ENCODE results near the gene STON2.

STON2 gene

DNA sequence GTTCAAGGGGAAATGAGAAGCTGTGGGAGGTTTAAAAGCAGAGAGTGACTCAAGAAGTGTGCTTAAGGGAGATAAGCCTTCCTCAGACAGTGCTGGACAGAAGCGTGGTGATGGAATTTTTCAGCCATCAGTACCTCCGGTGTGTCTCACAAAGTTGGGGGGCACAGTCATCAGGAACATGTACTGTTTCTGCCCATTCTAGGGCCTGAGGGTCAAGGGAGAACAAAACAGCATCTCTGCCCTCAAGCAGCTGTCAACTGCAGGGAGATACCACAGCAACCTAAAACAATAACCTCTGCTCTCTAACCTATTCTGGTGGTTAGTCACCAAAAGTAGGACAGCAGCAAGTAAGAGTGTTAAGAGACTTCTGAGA, 2.0 kb upstream of the STON2 start:
- no peak overlapping the region for H3K14ac ChIP-seq (ENCODE audit: low read length)
- no peak overlapping the region for H3K4ac ChIP-seq (ENCODE audit: low read length)
- peaks cover 0 to 8% of the 10 kb centered on the region in 2 donors for H3K9me3 ChIP-seq (replicated peaks in 1 of 2; ENCODE audit: control insufficient read depth in 2 of 2, insufficient read depth in 1 of 2, low read depth in 1 of 2, low read length in 2 of 2)
- DNase-seq (ENCODE audit: low spot score), result no peak
- H3K4me1 ChIP-seq (ENCODE audit: control insufficient read depth in 2 of 2, insufficient read depth in 1 of 2, low read depth in 1 of 2, low read length in 2 of 2), result peaks cover 2 to 16% of the 10 kb centered on the region in 2 donors
- no peak overlapping the region for H3K4me3 ChIP-seq (ENCODE audit: low read length in 2 of 2)
- no peak overlapping the region for H2BK120ac ChIP-seq (ENCODE audit: low read depth, low read length)
- no peak overlapping the region for H3K23ac ChIP-seq (ENCODE audit: low read depth, low read length, poor library complexity)
- no peak overlapping the region for H2AFZ ChIP-seq (ENCODE audit: low read length)
- no peaks in the 10 kb centered on the region for H3K27me3 ChIP-seq (ENCODE audit: control insufficient read depth in 3 of 3, insufficient read depth in 3 of 3, low read depth in 1 of 3, low read length in 3 of 3)
- H2BK5ac ChIP-seq (ENCODE audit: low read length), result no peak overlapping the region
- H3K4me2 ChIP-seq (ENCODE audit: insufficient read depth, low read length, poor library complexity, severe bottlenecking), result no peak overlapping the region
- peaks cover 2% of the 10 kb centered on the region for H3K79me1 ChIP-seq (ENCODE audit: low read depth, low read length)
- no peak overlapping the region for H2AK5ac ChIP-seq (ENCODE audit: low read depth, low read length)
- H3K27ac ChIP-seq (replicated peaks; ENCODE audit: low read length), result no peak overlapping the region
- H3K9ac ChIP-seq (ENCODE audit: low read depth, low read length, poor library complexity), result no peak overlapping the region
- peaks cover 5 to 22% of the 10 kb centered on the region in 2 donors for H3K36me3 ChIP-seq (replicated peaks in 1 of 2; ENCODE audit: control insufficient read depth in 2 of 2, insufficient read depth in 2 of 2, low read length in 2 of 2)
- no peak overlapping the region for H4K91ac ChIP-seq (ENCODE audit: low read depth, low read length, poor library complexity)
- H3K18ac ChIP-seq (ENCODE audit: low read length), result no peak overlapping the region
- no peak overlapping the region for H2BK12ac ChIP-seq (ENCODE audit: low read length)
- no peak overlapping the region for H2BK15ac ChIP-seq (ENCODE audit: low read length)
- WGBS, 2 donors (ENCODE audit: extremely low coverage in 2 of 2, insufficient read length in 2 of 2, insufficient replicate concordance in 1 of 2), result no CpG with 5 or more reads among the region's 2 CpGs
- H4K8ac ChIP-seq (ENCODE audit: low read depth, low read length), result no peak overlapping the region

- Histone ChIP-seq H2BK12ac (ENCODE audit: low read length) (no peak overlapping the region), H3K18ac (ENCODE audit: low read length) (no peak overlapping the region), H2AFZ (ENCODE audit: low read length) (no peak overlapping the region), H3K4ac (ENCODE audit: low read length) (no peak overlapping the region), H3K23ac (ENCODE audit: low read depth, low read length, poor library complexity) (no peak overlapping the region), H3K14ac (ENCODE audit: low read length) (no peak overlapping the region), H3K9ac (ENCODE audit: low read depth, low read length, poor library complexity) (no peak overlapping the region), H3K27me3 (ENCODE audit: control insufficient read depth in 3 of 3, insufficient read depth in 3 of 3, low read depth in 1 of 3, low read length in 3 of 3) (no peaks in the 10 kb centered on the region), H3K4me2 (ENCODE audit: insufficient read depth, low read length, poor library complexity, severe bottlenecking) (no peak overlapping the region), H3K4me1 (ENCODE audit: control insufficient read depth in 2 of 2, insufficient read depth in 1 of 2, low read depth in 1 of 2, low read length in 2 of 2) (peaks cover 2 to 16% of the 10 kb centered on the region in 2 donors), H2BK5ac (ENCODE audit: low read length) (no peak overlapping the region), H3K27ac (replicated peaks; ENCODE audit: low read length) (no peak overlapping the region), H4K8ac (ENCODE audit: low read depth, low read length) (no peak overlapping the region), H3K4me3 (ENCODE audit: low read length in 2 of 2) (no peak overlapping the region), H4K91ac (ENCODE audit: low read depth, low read length, poor library complexity) (no peak overlapping the region), H3K9me3 (replicated peaks in 1 of 2; ENCODE audit: control insufficient read depth in 2 of 2, insufficient read depth in 1 of 2, low read depth in 1 of 2, low read length in 2 of 2) (peaks cover 0 to 6% of the 10 kb centered on the region in 2 donors), H2BK120ac (ENCODE audit: low read depth, low read length) (no peak overlapping the region), H2BK15ac (ENCODE audit: low read length) (no peak overlapping the region), H3K79me1 (ENCODE audit: low read depth, low read length) (peaks cover 2% of the 10 kb centered on the region), H2AK5ac (ENCODE audit: low read depth, low read length) (no peak overlapping the region), H3K36me3 (replicated peaks in 1 of 2; ENCODE audit: control insufficient read depth in 2 of 2, insufficient read depth in 2 of 2, low read length in 2 of 2) (peaks cover 5 to 19% of the 10 kb centered on the region in 2 donors)
- no peak for DNase-seq (ENCODE audit: low spot score)
- WGBS, 2 donors (ENCODE audit: extremely low coverage in 2 of 2, insufficient read length in 2 of 2, insufficient replicate concordance in 1 of 2), result no CpG with 5 or more reads among the region's 2 CpGs
Measured at GRCh38 chr14:81401420-81402122, 1.4 kb upstream of the STON2 start.

DNA sequence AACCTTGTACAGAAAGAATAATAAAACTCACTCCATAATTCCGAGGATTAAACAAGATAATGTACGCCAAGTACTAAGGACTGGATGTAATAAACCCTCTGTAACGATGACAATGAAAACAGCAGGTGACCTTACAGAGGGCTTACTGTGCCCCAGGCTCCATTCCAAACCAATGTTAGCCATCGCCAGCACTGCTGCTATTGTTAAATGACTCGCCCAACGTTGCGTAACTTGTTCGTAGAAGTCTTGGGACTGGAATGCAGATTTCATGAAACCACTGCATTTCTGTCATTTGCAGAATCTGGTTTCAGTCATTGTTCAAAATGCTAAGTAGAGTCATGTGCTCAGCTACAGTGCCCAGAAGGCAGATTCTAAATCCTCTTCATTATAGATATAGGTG, 728 bp upstream of the STON2 start:
- Histone ChIP-seq H3K27me3 (ENCODE audit: control insufficient read depth in 3 of 3, insufficient read depth in 3 of 3, low read depth in 1 of 3, low read length in 3 of 3) (no peaks in the 10 kb centered on the region), H3K4ac (ENCODE audit: low read length) (no peak overlapping the region), H3K9me3 (replicated peaks in 1 of 2; ENCODE audit: control insufficient read depth in 2 of 2, insufficient read depth in 1 of 2, low read depth in 1 of 2, low read length in 2 of 2) (peaks cover 0 to 5% of the 10 kb centered on the region in 2 donors), H4K91ac (ENCODE audit: low read depth, low read length, poor library complexity) (no peak overlapping the region), H3K4me1 (ENCODE audit: control insufficient read depth in 2 of 2, insufficient read depth in 1 of 2, low read depth in 1 of 2, low read length in 2 of 2) (peaks cover 2 to 16% of the 10 kb centered on the region in 2 donors), H3K27ac (replicated peaks; ENCODE audit: low read length) (no peak overlapping the region), H3K23ac (ENCODE audit: low read depth, low read length, poor library complexity) (no peak overlapping the region), H3K36me3 (replicated peaks in 1 of 2; ENCODE audit: control insufficient read depth in 2 of 2, insufficient read depth in 2 of 2, low read length in 2 of 2) (peaks cover 7 to 24% of the 10 kb centered on the region in 2 donors), H2BK120ac (ENCODE audit: low read depth, low read length) (no peak overlapping the region), H4K8ac (ENCODE audit: low read depth, low read length) (no peak overlapping the region), H2AFZ (ENCODE audit: low read length) (no peak overlapping the region), H3K4me3 (ENCODE audit: low read length in 2 of 2) (no peak overlapping the region), H2BK15ac (ENCODE audit: low read length) (no peak overlapping the region), H3K79me1 (ENCODE audit: low read depth, low read length) (peaks cover 2% of the 10 kb centered on the region), H2BK12ac (ENCODE audit: low read length) (no peak overlapping the region), H3K14ac (ENCODE audit: low read length) (no peak overlapping the region), H2AK5ac (ENCODE audit: low read depth, low read length) (no peak overlapping the region), H3K9ac (ENCODE audit: low read depth, low read length, poor library complexity) (no peak overlapping the region), H3K4me2 (ENCODE audit: insufficient read depth, low read length, poor library complexity, severe bottlenecking) (no peak overlapping the region), H3K18ac (ENCODE audit: low read length) (no peak overlapping the region), H2BK5ac (ENCODE audit: low read length) (no peak overlapping the region)
- no peak for DNase-seq (ENCODE audit: low spot score)
- no CpG with 5 or more reads among the region's 8 CpGs for WGBS, 2 donors (ENCODE audit: extremely low coverage in 2 of 2, insufficient read length in 2 of 2, insufficient replicate concordance in 1 of 2)

DNA sequence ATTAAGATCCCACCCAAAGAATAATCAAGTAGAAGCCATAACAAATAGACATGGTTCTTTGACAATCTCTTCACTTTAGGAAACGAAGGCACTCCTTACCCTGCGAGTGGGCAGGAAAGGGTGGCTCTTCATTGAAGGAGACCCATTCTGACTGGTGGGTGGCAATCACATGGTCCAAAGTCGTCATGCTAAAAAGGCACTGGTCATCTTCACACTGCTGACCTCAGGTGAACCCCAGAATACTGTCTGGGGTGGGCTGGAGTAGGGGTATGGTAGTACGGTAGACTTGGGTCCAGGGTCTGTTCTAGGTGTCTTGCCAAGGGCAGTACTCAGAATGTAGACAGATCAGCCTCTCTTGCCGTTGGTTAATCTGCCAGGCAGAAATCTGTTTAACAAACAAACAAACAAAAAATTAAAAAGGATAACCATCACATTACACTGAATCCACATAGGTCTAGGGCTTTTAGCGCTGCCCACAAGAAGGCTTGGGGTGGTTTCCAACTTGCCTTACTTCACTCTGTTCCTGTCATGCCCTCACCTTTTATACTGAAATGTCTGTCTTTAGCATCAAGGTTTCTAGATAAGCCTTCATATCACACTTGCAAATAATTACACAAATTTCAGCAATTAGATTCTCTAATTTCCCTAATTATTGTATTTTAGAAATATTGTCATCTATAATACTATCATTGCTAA, 1.8 kb downstream of the STON2 start:
- Histone ChIP-seq H4K8ac (ENCODE audit: low read depth, low read length) (no peak overlapping the region), H3K4ac (ENCODE audit: low read length) (no peak overlapping the region), H2BK5ac (ENCODE audit: low read length) (no peak overlapping the region), H3K36me3 (replicated peaks in 1 of 2; ENCODE audit: control insufficient read depth in 2 of 2, insufficient read depth in 2 of 2, low read length in 2 of 2) (peaks cover 8 to 49% of the 10 kb centered on the region in 2 donors), H3K4me1 (ENCODE audit: control insufficient read depth in 2 of 2, insufficient read depth in 1 of 2, low read depth in 1 of 2, low read length in 2 of 2) (peaks cover 2 to 16% of the 10 kb centered on the region in 2 donors), H3K9me3 (replicated peaks in 1 of 2; ENCODE audit: control insufficient read depth in 2 of 2, insufficient read depth in 1 of 2, low read depth in 1 of 2, low read length in 2 of 2) (peaks cover 0 to 18% of the 10 kb centered on the region in 2 donors), H3K27me3 (ENCODE audit: control insufficient read depth in 3 of 3, insufficient read depth in 3 of 3, low read depth in 1 of 3, low read length in 3 of 3) (no peaks in the 10 kb centered on the region), H3K4me2 (ENCODE audit: insufficient read depth, low read length, poor library complexity, severe bottlenecking) (no peak overlapping the region), H3K4me3 (ENCODE audit: low read length in 2 of 2) (no peak overlapping the region), H3K27ac (replicated peaks; ENCODE audit: low read length) (no peak overlapping the region), H2AFZ (ENCODE audit: low read length) (no peak overlapping the region), H4K91ac (ENCODE audit: low read depth, low read length, poor library complexity) (no peak overlapping the region), H2BK12ac (ENCODE audit: low read length) (no peak overlapping the region), H3K14ac (ENCODE audit: low read length) (no peak overlapping the region), H2AK5ac (ENCODE audit: low read depth, low read length) (no peak overlapping the region), H3K79me1 (ENCODE audit: low read depth, low read length) (peaks cover 2% of the 10 kb centered on the region), H2BK15ac (ENCODE audit: low read length) (no peak overlapping the region), H2BK120ac (ENCODE audit: low read depth, low read length) (no peak overlapping the region), H3K18ac (ENCODE audit: low read length) (no peak overlapping the region), H3K23ac (ENCODE audit: low read depth, low read length, poor library complexity) (no peak overlapping the region), H3K9ac (ENCODE audit: low read depth, low read length, poor library complexity) (no peak overlapping the region)
- no CpG with 5 or more reads among the region's 6 CpGs for WGBS, 2 donors (ENCODE audit: extremely low coverage in 2 of 2, insufficient read length in 2 of 2, insufficient replicate concordance in 1 of 2)
- no peak for DNase-seq (ENCODE audit: low spot score)
